ENCODE results near the gene FAM53A. TPM values are rescaled to one million over a fixed set of nuclear protein-coding genes. Genes with fewer than 3 reads are reported as not detected.

The FAM53A gene
- total and polyA plus RNA-seq, 2 of the 13 experiments (the other 11 are each of a cell fraction or from before 2014, with no cell fraction given): 0.48 to 1.1 TPM

- no peak overlapping the region for H2AFZ ChIP-seq (ENCODE audit: low read length)
- no TSS peak for BruUV-seq (replicated peaks)
- H4K20me1 ChIP-seq (ENCODE audit: insufficient read depth, low read length): no peaks in the 10 kb centered on the region
- TF ChIP-seq ZNF136 (CRISPR knock-in tag; IDR thresholded peaks at IDR 0.05; ENCODE audit: low read depth): no peak
- TF ChIP-seq CHD4 (IDR thresholded peaks at IDR 0.05; ENCODE audit: borderline replicate concordance, low read length): no peak
- no peak for TF ChIP-seq BRD4 (CRISPR knock-in tag; IDR thresholded peaks at IDR 0.05)
- TF ChIP-seq HMG20B (CRISPR knock-in tag; conservative IDR thresholded peaks at IDR 0.05): no peak
- TF ChIP-seq PHF20 (CRISPR knock-in tag; IDR thresholded peaks at IDR 0.05): no peak
- no peak for TF ChIP-seq ZNF713 (CRISPR knock-in tag; IDR thresholded peaks at IDR 0.05)
- TF ChIP-seq NR2F2 (IDR thresholded peaks at IDR 0.05; ENCODE audit: borderline replicate concordance, low read depth): no peak
- TF ChIP-seq SMAD9 (CRISPR knock-in tag; IDR thresholded peaks at IDR 0.05): no peak
- TF ChIP-seq ZFY (CRISPR knock-in tag; IDR thresholded peaks at IDR 0.05): no peak
- TF ChIP-seq HIVEP1 (CRISPR knock-in tag; IDR thresholded peaks at IDR 0.05): no peak
- no peak for TF ChIP-seq CBFB (CRISPR knock-in tag; IDR thresholded peaks at IDR 0.05)
- no peak for TF ChIP-seq KLF16 (CRISPR knock-in tag; IDR thresholded peaks at IDR 0.05)
- no peak for TF ChIP-seq SMARCC2 (IDR thresholded peaks at IDR 0.05)
- no peak for TF ChIP-seq DNMT3B (CRISPR knock-in tag; conservative IDR thresholded peaks at IDR 0.05)
- TF ChIP-seq FOXO1 (CRISPR knock-in tag; IDR thresholded peaks at IDR 0.05): no peak
- no peak for TF ChIP-seq PCBP2 (optimal IDR thresholded peaks at IDR 0.05; ENCODE audit: low read depth, low read length, poor library complexity, severe bottlenecking)
- TF ChIP-seq SSRP1 (CRISPR knock-in tag; IDR thresholded peaks at IDR 0.05): no peak
- TF ChIP-seq GTF3A (CRISPR knock-in tag; conservative IDR thresholded peaks at IDR 0.05): no peak
- H3K27ac ChIP-seq (ENCODE audit: extremely low read length, insufficient read depth, low read length): no peak overlapping the region
- POLR2A ChIA-PET: no interaction called here
- H3K79me2 ChIP-seq (ENCODE audit: insufficient read depth, low read length): no peaks in the 10 kb centered on the region
- H3K9me3 ChIP-seq (ENCODE audit: low read length): no peaks in the 10 kb centered on the region
- no peak overlapping the region for H3K9ac ChIP-seq (ENCODE audit: insufficient read depth, low read depth, low read length)
- H3K4me2 ChIP-seq (ENCODE audit: low read depth, low read length): no peak overlapping the region
- in situ Hi-C loops (cut with HindIII; ENCODE audit: extremely low pct_ligation_motif_present, low pct_unique_long_range_greater_than_20kb): no loop called here
- intact Hi-C loops (cut with micrococcal nuclease; ENCODE audit: unreplicated experiment): no loop called here
- FAIRE-seq (no peak), DNase-seq (ENCODE audit: low spot score) (no peak), ATAC-seq (no peak)
- H3K4me1 ChIP-seq (ENCODE audit: insufficient read depth, low read length): peaks cover 24% of the 10 kb centered on the region
- peaks cover 0 to 34% of the 10 kb centered on the region in 2 experiments; a peak in 4 of 5 replicates for H3K27me3 ChIP-seq (ENCODE audit: control insufficient read depth in 1 of 2, insufficient read depth in 2 of 2, low read length in 2 of 2)
- H3K36me3 ChIP-seq (replicated peaks in 1 of 2; ENCODE audit: control insufficient read depth in 1 of 2, insufficient read depth in 2 of 2, low read length in 2 of 2): no peaks in the 10 kb centered on the region
- no peak overlapping the region for H3K4me3 ChIP-seq (replicated peaks in 1 of 3; ENCODE audit: insufficient read depth in 1 of 3, low read depth in 2 of 3, low read length in 3 of 3)
- WGBS (ENCODE audit: low lambda C conversion rate): 70% methylated on average over 7 of the region's 9 CpGs
- CTCF ChIA-PET (ENCODE audit: low intra/inter-chr PET ratio, low total read pairs): no interaction called here
These were observed 53.0 kb downstream of the FAM53A start for GRCh38 chr4:1631136-1631535.

All from HepG2 (cell line).